Measurements from ENCODE around the gene MC1R.

DNA sequence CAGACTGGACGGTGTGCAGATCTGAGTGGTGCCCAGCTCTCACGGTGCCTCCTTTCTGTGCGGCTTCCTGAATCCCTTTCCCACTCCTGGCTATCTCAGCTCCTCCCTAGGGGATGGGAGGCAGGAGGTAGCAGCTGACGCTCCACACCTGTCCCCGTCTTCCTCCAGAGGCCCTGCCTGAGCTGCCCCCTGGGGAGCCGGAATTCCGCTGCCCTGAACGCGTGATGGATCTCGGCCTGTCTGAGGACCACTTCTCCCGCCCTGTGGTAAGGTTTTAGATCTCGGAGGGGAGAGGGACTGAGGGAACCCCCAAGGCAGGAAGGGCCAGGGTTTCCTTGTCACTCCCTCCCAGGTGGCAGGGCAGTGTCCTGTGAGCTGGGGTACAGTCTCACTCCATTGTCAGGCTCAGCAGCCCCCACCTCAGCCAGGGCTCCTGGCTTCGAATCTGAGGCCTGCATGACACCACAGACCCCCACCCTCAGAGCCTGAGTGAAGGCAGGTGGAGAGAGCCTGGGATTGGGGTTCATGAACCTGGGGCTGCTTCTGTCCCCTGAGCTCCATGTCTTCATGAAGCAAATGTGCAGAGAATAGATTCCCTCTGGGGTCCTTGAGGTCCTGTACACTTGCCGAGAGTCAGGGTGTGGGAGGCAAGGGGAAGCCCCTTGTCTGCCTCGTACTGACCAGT lies 36.5 kb downstream of the MC1R start:
- TF ChIP-seq ZNF217 (IDR thresholded peaks at IDR 0.05) (no peak), BHLHE40 (IDR thresholded peaks at IDR 0.05; ENCODE audit: borderline replicate concordance in 1 of 2, low read depth in 2 of 2, low read length in 1 of 2) (no peak), CHD4 (IDR thresholded peaks at IDR 0.05) (no peak), POLR2A (IDR thresholded peaks at IDR 0.05; ENCODE audit: low read depth, low read length) (no peak)
- TF ChIP-seq, protein P1, sequence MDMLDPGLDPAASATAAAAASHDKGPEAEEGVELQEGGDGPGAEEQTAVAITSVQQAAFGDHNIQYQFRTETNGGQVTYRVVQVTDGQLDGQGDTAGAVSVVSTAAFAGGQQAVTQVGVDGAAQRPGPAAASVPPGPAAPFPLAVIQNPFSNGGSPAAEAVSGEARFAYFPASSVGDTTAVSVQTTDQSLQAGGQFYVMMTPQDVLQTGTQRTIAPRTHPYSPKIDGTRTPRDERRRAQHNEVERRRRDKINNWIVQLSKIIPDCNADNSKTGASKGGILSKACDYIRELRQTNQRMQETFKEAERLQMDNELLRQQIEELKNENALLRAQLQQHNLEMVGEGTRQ (IDR thresholded peaks at IDR 0.05; ENCODE audit: borderline replicate concordance, low read depth, low read length), result no peak
